Measurements from ENCODE around the gene AMDHD1.

AMDHD1 gene

GRCh38 chr12:95994476-95994875 lies 51.3 kb downstream of the AMDHD1 start:
- TF ChIP-seq POLR2A (IDR thresholded peaks at IDR 0.05; ENCODE audit: low read depth, low read length): no peak
- no peak for FAIRE-seq
- DNase-seq (ENCODE audit: insufficient read length, low spot score): no peak

- FAIRE-seq: no peak
- DNase-seq (ENCODE audit: insufficient read length, low spot score): no peak
- no peak for TF ChIP-seq POLR2A (IDR thresholded peaks at IDR 0.05; ENCODE audit: low read depth, low read length)
These were observed 52.3 kb downstream of the AMDHD1 start for GRCh38 chr12:95995238-95996031.

DNA sequence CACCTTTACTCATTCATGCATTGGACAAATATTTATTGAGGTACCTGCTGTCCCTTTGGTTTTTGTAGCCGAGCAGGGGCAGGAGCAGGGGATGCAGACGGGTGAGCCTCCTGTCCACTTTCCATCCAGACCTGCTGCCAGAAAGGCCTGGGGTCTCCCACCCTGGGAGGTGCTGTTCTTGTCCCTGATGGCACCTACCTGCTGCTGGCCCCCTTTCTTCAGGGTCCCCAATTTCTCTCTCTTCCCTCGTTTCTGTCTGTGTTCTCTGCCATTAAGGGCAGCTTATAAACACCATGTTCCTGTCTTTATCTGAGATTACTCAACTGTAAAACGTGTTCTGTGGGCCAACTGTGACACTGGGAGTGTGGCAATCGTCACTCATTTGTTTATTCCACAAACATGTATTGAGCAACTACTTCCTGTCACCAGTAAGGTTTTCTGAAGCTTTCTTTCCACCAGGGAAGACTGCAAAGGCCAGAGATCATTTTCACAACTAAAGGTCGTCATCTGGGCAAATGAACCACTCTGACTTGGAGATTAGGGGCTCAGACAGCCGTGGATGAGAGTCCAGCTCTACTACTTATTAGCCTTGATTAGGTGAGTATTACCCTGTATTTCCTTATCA lies 53.0 kb downstream of the AMDHD1 start, which contains the start of gene HAL:
TSS of gene HAL (minus strand) at position 311 of the 625 bp plus-strand sequence. CDS start 434 bp downstream, outside the sequence.
- FAIRE-seq (no peak), DNase-seq (ENCODE audit: insufficient read length, low spot score) (no peak)
- TF ChIP-seq POLR2A (IDR thresholded peaks at IDR 0.05; ENCODE audit: low read depth, low read length): no peak

GRCh38 chr12:95997276-95997675 lies 54.1 kb downstream of the AMDHD1 start:
- FAIRE-seq: no peak
- no peak for DNase-seq (ENCODE audit: insufficient read length, low spot score)
- TF ChIP-seq POLR2A (IDR thresholded peaks at IDR 0.05; ENCODE audit: low read depth, low read length): no peak

- no peak for TF ChIP-seq POLR2A (IDR thresholded peaks at IDR 0.05; ENCODE audit: low read depth, low read length)
- no peak for FAIRE-seq
- no peak for DNase-seq (ENCODE audit: insufficient read length, low spot score)
These were observed 54.9 kb downstream of the AMDHD1 start for GRCh38 chr12:95997911-95998510.

DNA sequence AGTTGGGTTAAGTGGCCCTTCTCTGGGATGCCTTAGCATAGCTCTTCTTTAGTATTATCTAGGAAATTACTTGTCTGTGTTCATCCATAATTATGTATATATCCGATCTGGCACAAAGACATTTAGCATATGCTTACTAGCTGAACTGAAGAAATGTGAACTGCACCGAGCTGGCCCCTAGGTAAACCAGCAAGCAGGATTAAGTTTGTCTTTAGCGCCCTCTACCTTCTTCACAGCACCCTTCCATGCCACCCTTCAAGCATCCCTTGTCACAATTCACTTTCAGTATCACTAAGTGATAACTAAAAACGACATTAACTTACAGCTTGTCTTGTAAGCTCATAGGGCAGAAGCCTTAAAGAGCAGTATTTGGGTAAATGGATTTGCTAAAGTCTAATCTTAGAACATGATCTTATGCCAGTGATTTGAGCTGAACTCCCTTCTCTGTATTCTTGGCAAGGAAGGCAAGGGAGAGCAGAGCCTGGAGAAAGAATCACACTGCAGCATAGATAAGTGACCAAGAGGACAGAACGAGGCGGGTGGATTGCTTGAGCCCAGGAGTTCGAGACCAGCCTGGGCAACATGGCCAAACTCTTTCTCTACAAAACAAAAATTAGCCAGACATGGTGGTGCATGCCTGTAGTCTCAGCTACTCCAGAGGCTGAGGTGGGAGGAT lies 55.6 kb downstream of the AMDHD1 start:
- TF ChIP-seq POLR2A (IDR thresholded peaks at IDR 0.05; ENCODE audit: low read depth, low read length): no peak
- DNase-seq (ENCODE audit: insufficient read length, low spot score): peak; percentile 52
- FAIRE-seq: peak; percentile 88

DNA sequence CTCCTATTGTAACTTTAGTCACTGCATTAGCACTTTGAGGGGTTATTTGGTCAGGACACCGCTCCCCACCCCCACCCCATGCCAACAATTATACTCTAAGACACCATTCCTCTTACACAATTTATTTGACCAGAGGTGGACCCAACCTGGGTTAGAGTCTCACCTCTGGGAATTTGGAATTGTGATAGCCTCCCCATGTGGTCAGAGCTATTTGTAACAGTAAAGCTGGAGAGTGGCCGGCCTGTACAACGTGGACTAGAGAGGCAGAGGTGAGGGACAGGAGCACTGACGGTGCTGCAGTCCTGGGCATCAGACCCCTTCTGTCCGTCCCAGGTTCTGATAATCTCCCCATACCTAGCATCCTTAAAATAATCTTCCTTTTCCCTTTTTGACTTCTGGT lies 56.4 kb downstream of the AMDHD1 start:
- DNase-seq (ENCODE audit: insufficient read length, low spot score) (no peak), FAIRE-seq (no peak)
- no peak for TF ChIP-seq POLR2A (IDR thresholded peaks at IDR 0.05; ENCODE audit: low read depth, low read length)

DNA sequence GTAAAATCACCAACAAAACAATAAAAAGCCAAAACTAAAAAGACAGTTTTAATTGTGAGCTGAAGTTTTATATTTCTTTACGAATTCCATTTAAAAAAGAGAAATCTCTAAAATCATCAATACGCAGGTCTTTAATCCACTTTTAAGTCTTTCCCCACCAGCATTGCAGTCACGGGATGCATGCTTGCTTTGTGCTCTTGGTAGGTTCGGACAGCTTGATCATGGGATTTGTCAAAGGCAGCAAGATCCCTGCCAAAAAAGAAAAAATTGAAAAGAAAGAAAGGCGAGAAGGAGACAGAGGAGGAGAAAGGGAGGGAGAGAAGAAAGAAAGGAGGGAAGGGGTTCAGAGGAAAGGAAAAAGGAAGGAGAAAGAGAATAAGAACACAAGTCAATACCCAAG lies 57.7 kb downstream of the AMDHD1 start:
- DNase-seq (ENCODE audit: insufficient read length, low spot score) (no peak), FAIRE-seq (no peak)
- TF ChIP-seq POLR2A (IDR thresholded peaks at IDR 0.05; ENCODE audit: low read depth, low read length): no peak

DNA sequence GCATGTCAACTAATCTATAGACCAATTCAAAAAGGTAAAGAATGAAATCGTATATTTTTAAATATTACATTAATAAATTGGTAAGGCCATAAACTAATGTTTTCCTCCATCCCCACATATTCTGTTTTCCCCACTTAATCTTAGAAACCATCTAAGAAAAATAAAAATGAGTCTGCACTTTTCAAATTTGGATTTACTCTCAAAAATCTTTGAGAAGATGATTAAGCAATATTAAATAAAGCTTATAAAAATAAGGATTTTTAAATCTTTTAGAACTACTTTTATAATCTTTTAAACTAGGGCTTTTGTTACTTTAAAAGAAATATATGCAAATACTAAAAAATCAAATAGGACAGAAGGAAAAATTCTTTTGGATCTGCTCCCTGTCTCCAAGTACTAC lies 63.6 kb downstream of the AMDHD1 start:
- TF ChIP-seq POLR2A (IDR thresholded peaks at IDR 0.05; ENCODE audit: low read depth, low read length): no peak
- no peak for FAIRE-seq
- no peak for DNase-seq (ENCODE audit: insufficient read length, low spot score)

- TF ChIP-seq POLR2A (IDR thresholded peaks at IDR 0.05; ENCODE audit: low read depth, low read length): no peak
- DNase-seq (ENCODE audit: insufficient read length, low spot score) (no peak), FAIRE-seq (no peak)
These were observed 64.6 kb downstream of the AMDHD1 start for GRCh38 chr12:96007729-96008128.

- DNase-seq (ENCODE audit: insufficient read length, low spot score): no peak
- FAIRE-seq: peak; percentile 53
- TF ChIP-seq POLR2A (IDR thresholded peaks at IDR 0.05; ENCODE audit: low read depth, low read length): no peak
These were observed 71.9 kb downstream of the AMDHD1 start for GRCh38 chr12:96014943-96015599.

GRCh38 chr12:96015672-96016071 lies 72.5 kb downstream of the AMDHD1 start:
- FAIRE-seq (no peak), DNase-seq (ENCODE audit: insufficient read length, low spot score) (no peak)
- no peak for TF ChIP-seq POLR2A (IDR thresholded peaks at IDR 0.05; ENCODE audit: low read depth, low read length)
